Measurements from ENCODE around the gene ASPDH.

GRCh38 chr19:50500753-50501151, 13.0 kb downstream of the ASPDH start:
- TF ChIP-seq EZH2phosphoT487 (IDR thresholded peaks at IDR 0.05; ENCODE audit: insufficient read depth, low read depth): no peak
- TF ChIP-seq EZH2 (IDR thresholded peaks at IDR 0.05; ENCODE audit: insufficient read depth, poor library complexity, severe bottlenecking): no peak

All from GM23248 (cell line).